T-helper 2 cell treated with Interferon-gamma antibody and Interleukin-4, amounts not matched to agents 5 μg/mL and 100 μg/mL, for 36 hours (primary cell): ENCODE results near the gene C14orf132.

ENCODE experiments used
- DNase-seq: peaks from one replicate; pipeline ENCODE4 v3.0.0; 2021; ENCODE audit warnings: low spot score
- H3K27ac Mint-ChIP-seq: one replicate; pipeline ENCODE4 v1.8.0; 2021; ENCODE audit warnings: mild to moderate bottlenecking, mixed read lengths
- H3K27me3 Mint-ChIP-seq: one replicate; pipeline ENCODE4 v1.8.0; 2021; ENCODE audit warnings: low read depth, mixed read lengths
- H3K36me3 Mint-ChIP-seq: one replicate; pipeline ENCODE4 v1.8.0; 2021; ENCODE audit warnings: low read depth, mixed read lengths
- H3K4me1 Mint-ChIP-seq: one replicate; pipeline ENCODE4 v1.8.0; 2021; ENCODE audit warnings: low read depth, mixed read lengths
- H3K4me3 Mint-ChIP-seq: one replicate; pipeline ENCODE4 v1.8.0; 2022; ENCODE audit warnings: mild to moderate bottlenecking, moderate library complexity, mixed read lengths
- H3K9me3 Mint-ChIP-seq: one replicate; pipeline ENCODE4 v1.8.0; 2021; ENCODE audit warnings: mixed read lengths

The C14orf132 gene

GRCh38 chr14:96029089-96029645 is 10.0 kb upstream of the C14orf132 start:
- H3K9me3 Mint-ChIP-seq = no peaks in the 10 kb centered on the region
- no peaks in the 10 kb centered on the region for H3K4me1 Mint-ChIP-seq
- H3K4me3 Mint-ChIP-seq = no peak overlapping the region

GRCh38 chr14:96030108-96030760 is 8.9 kb upstream of the C14orf132 start:
- H3K4me1 Mint-ChIP-seq = no peaks in the 10 kb centered on the region
- H3K27me3 Mint-ChIP-seq = peaks cover 2% of the 10 kb centered on the region
- H3K27ac Mint-ChIP-seq = no peak overlapping the region
- H3K36me3 Mint-ChIP-seq = no peaks in the 10 kb centered on the region
- DNase-seq = no peak
- no peaks in the 10 kb centered on the region for H3K9me3 Mint-ChIP-seq
- no peak overlapping the region for H3K4me3 Mint-ChIP-seq

More at GRCh38 chr14:96029089-96029645, 10.0 kb upstream of the C14orf132 start:
- H3K27ac Mint-ChIP-seq = no peak overlapping the region
- no peak for DNase-seq
- H3K36me3 Mint-ChIP-seq = no peaks in the 10 kb centered on the region
- H3K27me3 Mint-ChIP-seq = no peaks in the 10 kb centered on the region

- no peaks in the 10 kb centered on the region for H3K9me3 Mint-ChIP-seq
- no peaks in the 10 kb centered on the region for H3K36me3 Mint-ChIP-seq
- H3K27ac Mint-ChIP-seq = no peak overlapping the region
- no peak for DNase-seq
- H3K4me3 Mint-ChIP-seq = no peak overlapping the region
- peaks cover 2% of the 10 kb centered on the region for H3K27me3 Mint-ChIP-seq
- no peaks in the 10 kb centered on the region for H3K4me1 Mint-ChIP-seq
These were observed 7.5 kb upstream of the C14orf132 start for GRCh38 chr14:96031691-96032090.

GRCh38 chr14:96035456-96035855 is 3.7 kb upstream of the C14orf132 start:
- H3K36me3 Mint-ChIP-seq = no peaks in the 10 kb centered on the region

GRCh38 chr14:96037891-96038557 is 1.1 kb upstream of the C14orf132 start:
- no peaks in the 10 kb centered on the region for H3K9me3 Mint-ChIP-seq
- no peak overlapping the region for H3K27ac Mint-ChIP-seq
- no peak for DNase-seq
- peaks cover 7% of the 10 kb centered on the region for H3K4me1 Mint-ChIP-seq
- H3K4me3 Mint-ChIP-seq = no peak overlapping the region
- peaks cover 49% of the 10 kb centered on the region for H3K27me3 Mint-ChIP-seq
- no peaks in the 10 kb centered on the region for H3K36me3 Mint-ChIP-seq

More at GRCh38 chr14:96035456-96035855, 3.7 kb upstream of the C14orf132 start:
- Mint-ChIP-seq H3K27ac (no peak overlapping the region), H3K4me3 (no peak overlapping the region), H3K27me3 (peaks cover 30% of the 10 kb centered on the region), H3K9me3 (no peaks in the 10 kb centered on the region), H3K4me1 (peaks cover 7% of the 10 kb centered on the region)
- no peak for DNase-seq

- H3K27me3 Mint-ChIP-seq = peaks cover 49% of the 10 kb centered on the region
- no peaks in the 10 kb centered on the region for H3K36me3 Mint-ChIP-seq
- DNase-seq = no peak
- H3K27ac Mint-ChIP-seq = no peak overlapping the region
- no peaks in the 10 kb centered on the region for H3K9me3 Mint-ChIP-seq
- peaks cover 7% of the 10 kb centered on the region for H3K4me1 Mint-ChIP-seq
- peak overlapping the region; percentile 34 for H3K4me3 Mint-ChIP-seq
These were observed 623 bp upstream of the C14orf132 start for GRCh38 chr14:96038558-96038919.

- H3K36me3 Mint-ChIP-seq = no peaks in the 10 kb centered on the region
- no peak for DNase-seq
- H3K27ac Mint-ChIP-seq = no peak overlapping the region
- peak overlapping the region; percentile 72 for H3K4me3 Mint-ChIP-seq
- peaks cover 49% of the 10 kb centered on the region for H3K27me3 Mint-ChIP-seq
- no peaks in the 10 kb centered on the region for H3K9me3 Mint-ChIP-seq
- H3K4me1 Mint-ChIP-seq = peaks cover 7% of the 10 kb centered on the region
These were observed 610 bp downstream of the C14orf132 start for GRCh38 chr14:96039633-96040311.

GRCh38 chr14:96040828-96041371 is 1.7 kb downstream of the C14orf132 start:
- no peak overlapping the region for H3K4me3 Mint-ChIP-seq
- no peak overlapping the region for H3K27ac Mint-ChIP-seq
- H3K27me3 Mint-ChIP-seq = peaks cover 47% of the 10 kb centered on the region
- H3K9me3 Mint-ChIP-seq = no peaks in the 10 kb centered on the region
- H3K4me1 Mint-ChIP-seq = peaks cover 7% of the 10 kb centered on the region
- no peak for DNase-seq
- no peaks in the 10 kb centered on the region for H3K36me3 Mint-ChIP-seq

GRCh38 chr14:96042248-96042930 is 3.2 kb downstream of the C14orf132 start:
- H3K9me3 Mint-ChIP-seq = no peaks in the 10 kb centered on the region
- no peak overlapping the region for H3K4me3 Mint-ChIP-seq
- peaks cover 7% of the 10 kb centered on the region for H3K4me1 Mint-ChIP-seq
- H3K27ac Mint-ChIP-seq = no peak overlapping the region
- no peak for DNase-seq
- no peaks in the 10 kb centered on the region for H3K36me3 Mint-ChIP-seq
- H3K27me3 Mint-ChIP-seq = peaks cover 42% of the 10 kb centered on the region

- Mint-ChIP-seq H3K27me3 (peaks cover 8% of the 10 kb centered on the region), H3K36me3 (no peaks in the 10 kb centered on the region), H3K9me3 (no peaks in the 10 kb centered on the region), H3K4me3 (no peak overlapping the region), H3K27ac (no peak overlapping the region), H3K4me1 (no peaks in the 10 kb centered on the region)
- no peak for DNase-seq
These were observed 7.5 kb downstream of the C14orf132 start for GRCh38 chr14:96046630-96047029.

GRCh38 chr14:96047101-96047500 is 7.9 kb downstream of the C14orf132 start:
- H3K27me3 Mint-ChIP-seq = peaks cover 3% of the 10 kb centered on the region
- no peaks in the 10 kb centered on the region for H3K9me3 Mint-ChIP-seq
- no peak overlapping the region for H3K4me3 Mint-ChIP-seq
- DNase-seq = no peak
- H3K36me3 Mint-ChIP-seq = no peaks in the 10 kb centered on the region
- H3K4me1 Mint-ChIP-seq = no peaks in the 10 kb centered on the region
- no peak overlapping the region for H3K27ac Mint-ChIP-seq

- H3K4me1 Mint-ChIP-seq = no peaks in the 10 kb centered on the region
- no peak for DNase-seq
- no peaks in the 10 kb centered on the region for H3K9me3 Mint-ChIP-seq
- H3K4me3 Mint-ChIP-seq = no peak overlapping the region
- no peaks in the 10 kb centered on the region for H3K27me3 Mint-ChIP-seq
- no peaks in the 10 kb centered on the region for H3K36me3 Mint-ChIP-seq
- no peak overlapping the region for H3K27ac Mint-ChIP-seq
These were observed 10.8 kb downstream of the C14orf132 start for GRCh38 chr14:96049932-96050331.

GRCh38 chr14:96050482-96050881 is 11.3 kb downstream of the C14orf132 start:
- Mint-ChIP-seq H3K9me3 (no peaks in the 10 kb centered on the region), H3K36me3 (no peaks in the 10 kb centered on the region), H3K4me1 (no peaks in the 10 kb centered on the region), H3K4me3 (no peak overlapping the region), H3K27ac (no peak overlapping the region), H3K27me3 (no peaks in the 10 kb centered on the region)
- no peak for DNase-seq
